BLaER1 treated with 17β-estradiol and CSF1 and Interleukin-3, amounts not matched to agents 10 nM and 100 nM (cell line): ENCODE data around the gene SPTB.
A peak's percentile ranks its signal among the peaks of the same experiment; 100 is the strongest.

Source experiments
- H3K27ac ChIP-seq, 11 experiments: shearing (Covaris generic); formaldehyde crosslinking; 2 replicates each; pipeline ENCODE4 v1.8.1; 2022
- H3K27me3 ChIP-seq, 11 experiments: shearing (Covaris generic); formaldehyde crosslinking; 2 replicates each; pipeline ENCODE4 v1.8.1; 2022
- H3K36me3 ChIP-seq, 11 experiments: shearing (Covaris generic); formaldehyde crosslinking; 2 replicates each; pipeline ENCODE4 v1.8.1; 2022
- H3K4me1 ChIP-seq, 10 experiments: shearing (Covaris generic); formaldehyde crosslinking; 2 replicates each; pipeline ENCODE4 v1.8.1; 2022
- H3K4me2 ChIP-seq, 11 experiments: shearing (Covaris generic); formaldehyde crosslinking; 2 replicates each; pipeline ENCODE4 v1.8.1; 2022
- H3K4me3 ChIP-seq, 10 experiments: shearing (Covaris generic); formaldehyde crosslinking; 2 replicates each; pipeline ENCODE4 v1.8.1; 2022
- H3K9ac ChIP-seq, 11 experiments: shearing (Covaris generic); formaldehyde crosslinking; 2 replicates each; pipeline ENCODE4 v1.8.1; 2022
- H3K9me3 ChIP-seq, 11 experiments: shearing (Covaris generic); formaldehyde crosslinking; replicated peaks in 1 of 11; 2 replicates each; pipeline ENCODE4 v1.8.1; 2022
- H4K20me1 ChIP-seq, 11 experiments: shearing (Covaris generic); formaldehyde crosslinking; 2 replicates each; pipeline ENCODE4 v1.8.1; 2022
- Cebpa-rat ChIP-seq, 11 experiments: shearing (Covaris generic); IDR thresholded peaks; 2 replicates each; pipeline ENCODE4 v1.8.1; 2022

SPTB gene

GRCh38 chr14:64700290-64700689 lies 179.4 kb downstream of the SPTB start:
- Histone ChIP-seq H3K4me3 (no peak overlapping the region), H3K27ac (no peak overlapping the region), H3K4me2 (no peak overlapping the region), H3K9ac (no peak overlapping the region), H3K9me3 (no peaks in the 10 kb centered on the region), H3K27me3 (peaks cover 44 to 48% (median 46%) of the 10 kb centered on the region in 11 experiments), H3K4me1 (peaks cover 35 to 59% (median 47%) of the 10 kb centered on the region in 10 experiments), H4K20me1 (peaks cover 0 to 13% (median 0%) of the 10 kb centered on the region in 11 experiments; a peak in 3 of 22 replicates), H3K36me3 (no peaks in the 10 kb centered on the region)
- TF ChIP-seq Cebpa-rat (IDR thresholded peaks at IDR 0.05): no peak

DNA sequence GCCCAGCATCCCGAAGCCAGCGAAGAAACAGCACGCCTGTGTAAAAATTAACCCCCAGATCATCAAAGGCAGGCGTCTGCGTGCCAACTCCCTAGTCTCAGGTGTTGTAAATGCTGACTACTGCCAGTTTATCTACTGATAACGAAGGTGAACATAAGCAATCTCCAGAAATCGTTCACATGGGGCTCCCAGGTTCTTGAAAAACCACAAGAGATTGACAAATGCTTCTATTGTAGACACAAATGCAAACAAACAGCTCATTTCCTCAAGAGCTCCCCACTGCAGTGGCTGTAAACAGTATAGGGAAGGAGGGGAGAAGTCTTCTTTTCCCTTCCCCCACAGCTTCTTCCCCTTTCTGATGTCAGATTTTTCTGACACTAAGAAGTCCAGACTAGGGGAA lies 180.8 kb downstream of the SPTB start:
- H4K20me1 ChIP-seq: peaks cover 0 to 13% (median 0%) of the 10 kb centered on the region in 11 experiments; a peak in 2 of 22 replicates
- H3K4me2 ChIP-seq: peak overlapping the region; percentile 58 to 90 (median 80)
- peak overlapping the region in 8 of 11 experiments; percentile 30 to 77 (median 68); a peak in 15 of 22 replicates for H3K27ac ChIP-seq
- H3K9me3 ChIP-seq: no peaks in the 10 kb centered on the region
- H3K4me3 ChIP-seq: no peak overlapping the region; a peak in 1 of 20 replicates
- TF ChIP-seq Cebpa-rat (IDR thresholded peaks at IDR 0.05): no peak
- peak overlapping the region in 10 of 11 experiments; percentile 2 to 66 (median 40); a peak in 13 of 22 replicates for H3K9ac ChIP-seq
- peaks cover 30 to 34% (median 32%) of the 10 kb centered on the region in 11 experiments for H3K27me3 ChIP-seq
- H3K36me3 ChIP-seq: no peaks in the 10 kb centered on the region
- H3K4me1 ChIP-seq: peaks cover 32 to 57% (median 43%) of the 10 kb centered on the region in 10 experiments

DNA sequence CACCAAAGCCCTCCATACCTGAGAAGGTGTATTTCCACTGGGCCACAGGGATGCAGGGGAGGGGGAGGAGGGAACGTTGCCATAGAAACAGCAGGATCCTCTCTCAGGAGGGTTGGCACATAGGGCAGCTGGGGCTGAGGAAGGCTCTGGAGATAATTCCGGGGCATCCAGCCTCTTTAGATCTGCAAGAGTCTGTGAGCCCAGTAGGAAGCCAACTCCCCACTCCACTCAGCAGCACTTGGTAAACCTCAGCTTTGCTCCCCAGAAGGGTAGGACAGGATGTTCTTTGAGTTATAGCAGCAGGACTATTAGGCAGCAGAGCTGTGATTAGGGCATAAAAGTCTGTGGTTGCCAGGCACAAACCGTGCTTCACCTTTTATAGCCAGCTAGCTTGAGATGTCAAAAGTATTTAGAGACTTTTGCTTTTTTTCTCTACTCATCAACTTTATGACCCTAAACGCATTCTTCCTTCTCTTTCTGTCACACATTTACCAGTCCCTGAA lies 183.3 kb downstream of the SPTB start:
- no peak overlapping the region for H3K27ac ChIP-seq
- H3K4me2 ChIP-seq: no peak overlapping the region
- H3K27me3 ChIP-seq: peaks cover 5 to 9% (median 7%) of the 10 kb centered on the region in 11 experiments
- H4K20me1 ChIP-seq: no peaks in the 10 kb centered on the region
- no peak overlapping the region for H3K4me3 ChIP-seq
- TF ChIP-seq Cebpa-rat (IDR thresholded peaks at IDR 0.05): no peak
- H3K4me1 ChIP-seq: peaks cover 37 to 63% (median 45%) of the 10 kb centered on the region in 10 experiments
- H3K9ac ChIP-seq: no peak overlapping the region
- H3K9me3 ChIP-seq: no peaks in the 10 kb centered on the region
- H3K36me3 ChIP-seq: no peaks in the 10 kb centered on the region
